Measurements from ENCODE around the gene SLC27A4.

The SLC27A4 gene

GRCh38 chr9:128340691-128341434 lies 536 bp downstream of the SLC27A4 start:
- DNase-seq (ENCODE audit: low read depth, low spot score), result no peak
- peak overlapping the region; percentile 69 for H3K4me3 ChIP-seq (ENCODE audit: low read depth, low read length)
- TF ChIP-seq CTCF (IDR thresholded peaks at IDR 0.05; ENCODE audit: low read depth, low read length), result no peak
- in situ Hi-C loops (cut with HindIII; ENCODE audit: low sequenced_read_pairs), result no loop called here

GRCh38 chr9:128341435-128341849 lies 1.1 kb downstream of the SLC27A4 start:
- in situ Hi-C loops (cut with HindIII; ENCODE audit: low sequenced_read_pairs), result no loop called here
- DNase-seq (ENCODE audit: low read depth, low spot score), result peak; percentile 60
- peak; percentile 75 for TF ChIP-seq CTCF (IDR thresholded peaks at IDR 0.05; ENCODE audit: low read depth, low read length)
- peak overlapping the region; percentile 69 for H3K4me3 ChIP-seq (ENCODE audit: low read depth, low read length)

- in situ Hi-C loops (cut with HindIII; ENCODE audit: low sequenced_read_pairs), result no loop called here
- DNase-seq (ENCODE audit: low read depth, low spot score), result no peak
- H3K4me3 ChIP-seq (ENCODE audit: low read depth, low read length), result no peak overlapping the region
- TF ChIP-seq CTCF (IDR thresholded peaks at IDR 0.05; ENCODE audit: low read depth, low read length), result no peak
Measured at GRCh38 chr9:128342971-128343680, 2.8 kb downstream of the SLC27A4 start.

- DNase-seq (ENCODE audit: low read depth, low spot score), result no peak
- in situ Hi-C loops (cut with HindIII; ENCODE audit: low sequenced_read_pairs), result no loop called here
- TF ChIP-seq CTCF (IDR thresholded peaks at IDR 0.05; ENCODE audit: low read depth, low read length), result no peak
- H3K4me3 ChIP-seq (ENCODE audit: low read depth, low read length), result no peak overlapping the region
Measured at GRCh38 chr9:128343855-128344254, 3.5 kb downstream of the SLC27A4 start.

- no peak for TF ChIP-seq CTCF (IDR thresholded peaks at IDR 0.05; ENCODE audit: low read depth, low read length)
- in situ Hi-C loops (cut with HindIII; ENCODE audit: low sequenced_read_pairs), result no loop called here
- no peak overlapping the region for H3K4me3 ChIP-seq (ENCODE audit: low read depth, low read length)
- DNase-seq (ENCODE audit: low read depth, low spot score), result no peak
Measured at GRCh38 chr9:128344931-128345605, 4.7 kb downstream of the SLC27A4 start.

GRCh38 chr9:128349125-128349524 lies 8.8 kb downstream of the SLC27A4 start:
- H3K4me3 ChIP-seq (ENCODE audit: low read depth, low read length), result no peak overlapping the region
- no peak for DNase-seq (ENCODE audit: low read depth, low spot score)
- no peak for TF ChIP-seq CTCF (IDR thresholded peaks at IDR 0.05; ENCODE audit: low read depth, low read length)
- in situ Hi-C loops (cut with HindIII; ENCODE audit: low sequenced_read_pairs), result no loop called here
